H1 (cell line): ENCODE data around the gene CHI3L1. TPM values are rescaled to one million over a fixed set of nuclear protein-coding genes. Genes with fewer than 3 reads are reported as not detected.

Source experiments
- CTCF ChIA-PET: fragments of 300-600 bp; sonication (Branson Sonifier 250); formaldehyde crosslinking; loops from one replicate; lab custom pipeline; 2021; ENCODE audit not compliant: partially characterized antibody; lab: Charles Lee
- POLR2A ChIA-PET: fragments of 300-600 bp; sonication (Branson Sonifier 250); formaldehyde crosslinking; loops from one replicate; lab custom pipeline; 2021; ENCODE audit warnings: inconsistent platforms; ENCODE audit not compliant: partially characterized antibody; lab: Charles Lee
- DNase-seq, 2 experiments: peaks; one replicate each; pipeline versions ENCODE4 v3.0.0 to v3.0.0-alpha.2; 2010 to 2022; ENCODE audit warnings: low spot score in 2 of 2, low read depth in 1 of 2, mixed read lengths in 1 of 2
- FAIRE-seq: peaks from 2 replicates; lab custom pipeline; 2011; peaks lifted over from hg19 to GRCh38; lab: Jason Lieb, UNC
- H2AFZ ChIP-seq: 2 replicates; pipeline ENCODE4 v1.8.1; 2012; ENCODE audit warnings: low read length, inconsistent platforms
- H2AK5ac ChIP-seq: 2 replicates; pipeline ENCODE4 v1.6.1; 2013; ENCODE audit warnings: low read depth, low read length
- H2BK120ac ChIP-seq: replicated peaks from 2 replicates; pipeline ENCODE3; 2013; ENCODE audit warnings: low read depth, low read length, inconsistent platforms
- H2BK12ac ChIP-seq: 2 replicates; pipeline ENCODE4 v1.6.1; 2013; ENCODE audit warnings: low read depth, low read length
- H2BK15ac ChIP-seq: 2 replicates; pipeline ENCODE4 v1.6.1; 2013; ENCODE audit warnings: low read length
- H2BK20ac ChIP-seq: 2 replicates; pipeline ENCODE4 v1.6.1; 2013; ENCODE audit warnings: low read length
- H2BK5ac ChIP-seq: 2 replicates; pipeline ENCODE4 v1.6.1; 2013; ENCODE audit warnings: low read depth, low read length
- H3K14ac ChIP-seq: 2 replicates; pipeline ENCODE4 v1.6.1; 2013; ENCODE audit warnings: inconsistent platforms; ENCODE audit not compliant: insufficient read length
- H3K18ac ChIP-seq: 2 replicates; pipeline ENCODE4 v1.6.1; 2013; ENCODE audit warnings: low read length; ENCODE audit errors: extremely low read depth
- H3K23ac ChIP-seq: 2 replicates; pipeline ENCODE4 v1.6.1; 2013; ENCODE audit warnings: inconsistent platforms; ENCODE audit not compliant: insufficient read length
- H3K23me2 ChIP-seq: 2 replicates; pipeline ENCODE4 v1.6.1; 2013; ENCODE audit warnings: low read depth, low read length
- H3K27ac ChIP-seq: 2 replicates; pipeline ENCODE4 v1.6.1; 2011; ENCODE audit warnings: low read depth, low read length, inconsistent platforms
- H3K27me3 ChIP-seq, 4 experiments: replicated peaks in 1 of 4; 1 replicate in 1 of 4; 2 replicates in 3 of 4; pipeline versions ENCODE4 v1.6.1 to v1.8.1; 2011 to 2013; ENCODE audit warnings: low read length in 3 of 4, mild to moderate bottlenecking in 3 of 4, inconsistent platforms in 2 of 4, mixed read lengths in 2 of 4, moderate library complexity in 1 of 4; ENCODE audit not compliant: control insufficient read depth in 3 of 4, insufficient read depth in 3 of 4; ENCODE audit errors: extremely low read depth in 1 of 4
- H3K36me3 ChIP-seq, 4 experiments: 2 replicates each; pipeline versions ENCODE4 v1.6.1 to v1.8.1; 2011 to 2013; ENCODE audit warnings: mild to moderate bottlenecking in 4 of 4, low read length in 3 of 4, moderate library complexity in 2 of 4, control low read depth in 1 of 4, inconsistent platforms in 1 of 4; ENCODE audit not compliant: insufficient read depth in 4 of 4, control insufficient read depth in 2 of 4
- H3K4ac ChIP-seq: replicated peaks from 2 replicates; pipeline ENCODE3; 2013; ENCODE audit warnings: low read length, low read depth, mixed read lengths, inconsistent platforms; ENCODE audit not compliant: insufficient read length
- H3K4me1 ChIP-seq, 4 experiments: replicated peaks in 1 of 4; 1 replicate in 1 of 4; 2 replicates in 3 of 4; pipeline versions ENCODE4 v1.6.1 to v1.8.1; 2011 to 2013; ENCODE audit warnings: low read length in 3 of 4, inconsistent platforms in 2 of 4, mixed read lengths in 1 of 4; ENCODE audit not compliant: insufficient read depth in 4 of 4, control insufficient read depth in 3 of 4
- H3K4me2 ChIP-seq, 2 experiments: 2 replicates each; pipeline versions ENCODE4 v1.6.1 to v1.8.1; 2011 to 2013; ENCODE audit warnings: low read depth in 2 of 2, low read length in 2 of 2, control low read depth in 1 of 2, inconsistent platforms in 1 of 2, mild to moderate bottlenecking in 1 of 2; ENCODE audit not compliant: insufficient read depth in 1 of 2
- H3K4me3 ChIP-seq, 4 experiments: fragments of 200-600, 300-600 bp in 1 of 4; sonication (generic), shearing (Covaris generic), sonication (Bioruptor Twin) in 1 of 4; 2 replicates each; pipeline versions ENCODE4 v1.5.1 to v1.8.1; 2011 to 2016; ENCODE audit warnings: low read length in 4 of 4, low read depth in 3 of 4, control low read depth in 2 of 4, inconsistent platforms in 2 of 4, mild to moderate bottlenecking in 2 of 4, mixed read lengths in 1 of 4, moderate library complexity in 1 of 4; ENCODE audit not compliant: insufficient read depth in 2 of 4; ENCODE audit errors: extremely low read depth in 1 of 4
- H3K56ac ChIP-seq: replicated peaks from 2 replicates; pipeline ENCODE3; 2013; ENCODE audit warnings: low read depth, mild to moderate bottlenecking, mixed read lengths, low read length, inconsistent platforms; ENCODE audit not compliant: insufficient read length
- H3K79me1 ChIP-seq: 2 replicates; pipeline ENCODE4 v1.6.1; 2013; ENCODE audit warnings: low read depth, low read length, control low read depth
- H3K79me2 ChIP-seq, 2 experiments: 2 replicates each; pipeline versions ENCODE4 v1.6.1 to v1.8.1; 2012 to 2013; ENCODE audit warnings: low read length in 2 of 2, mild to moderate bottlenecking in 2 of 2, inconsistent platforms in 1 of 2; ENCODE audit not compliant: insufficient read depth in 2 of 2, control insufficient read depth in 1 of 2
- H3K9ac ChIP-seq, 4 experiments: replicated peaks in 1 of 4; 1 replicate in 1 of 4; 2 replicates in 3 of 4; pipeline versions ENCODE4 v1.6.1 to v1.8.1; 2011 to 2013; ENCODE audit warnings: low read depth in 3 of 4, low read length in 3 of 4, control low read depth in 2 of 4, mild to moderate bottlenecking in 2 of 4, moderate library complexity in 2 of 4, inconsistent platforms in 1 of 4; ENCODE audit errors: extremely low read depth in 1 of 4
- H3K9me3 ChIP-seq, 2 experiments: 2 replicates each; pipeline versions ENCODE4 v1.6.1 to v1.8.1; 2012 to 2013; ENCODE audit warnings: mild to moderate bottlenecking in 2 of 2, moderate library complexity in 2 of 2, control low read depth in 1 of 2, inconsistent platforms in 1 of 2, low read depth in 1 of 2, low read length in 1 of 2, mixed read lengths in 1 of 2; ENCODE audit not compliant: insufficient read depth in 2 of 2
- H4K20me1 ChIP-seq, 2 experiments: replicated peaks in 1 of 2; 2 replicates each; pipeline versions ENCODE3 to v1.8.1; 2011 to 2013; ENCODE audit warnings: inconsistent platforms in 2 of 2, low read length in 2 of 2, mild to moderate bottlenecking in 1 of 2; ENCODE audit not compliant: insufficient read depth in 2 of 2, control insufficient read depth in 1 of 2
- H4K5ac ChIP-seq: 2 replicates; pipeline ENCODE4 v1.6.1; 2013; ENCODE audit warnings: low read length, low read depth, mixed read lengths, inconsistent platforms; ENCODE audit not compliant: insufficient read length
- H4K8ac ChIP-seq: 2 replicates; pipeline ENCODE4 v1.8.0; 2013; ENCODE audit warnings: mild to moderate bottlenecking, moderate library complexity, low read length, inconsistent platforms; ENCODE audit not compliant: insufficient read depth; ENCODE audit errors: extremely low read depth
- H4K91ac ChIP-seq: replicated peaks from 2 replicates; pipeline ENCODE3; 2013; ENCODE audit warnings: low read length, mixed read lengths, inconsistent platforms; ENCODE audit not compliant: insufficient read length
- ASH2L ChIP-seq: fragments of 200-600, 300-600 bp; sonication (generic); IDR thresholded peaks from one replicate; pipeline ENCODE4 v1.7.1; 2017; ENCODE audit warnings: low read length
- BACH1 ChIP-seq: IDR thresholded peaks from 2 replicates; pipeline ENCODE4 v1.6.1; 2012; ENCODE audit warnings: low read length, improper control_type of control experiment
- BRCA1 ChIP-seq: IDR thresholded peaks from 2 replicates; pipeline ENCODE4 v1.6.1; 2012; ENCODE audit warnings: low read depth, low read length, improper control_type of control experiment
- CBX8 ChIP-seq: fragments of 300-800, 300-1000 bp; sonication (generic); IDR thresholded peaks from 2 replicates; pipeline ENCODE4 v1.7.1; 2016; ENCODE audit warnings: low read depth, low read length, borderline replicate concordance
- EGR1 ChIP-seq: IDR thresholded peaks from 2 replicates; pipeline ENCODE4 v1.6.1; 2011; ENCODE audit warnings: low read depth, low read length, borderline replicate concordance
- JUND ChIP-seq: IDR thresholded peaks from 2 replicates; pipeline ENCODE4 v1.6.1; 2011; ENCODE audit warnings: mild to moderate bottlenecking, improper control_type of control experiment, low read length
- NRF1 ChIP-seq: IDR thresholded peaks from 2 replicates; pipeline ENCODE4 v1.6.1; 2011; ENCODE audit warnings: mild to moderate bottlenecking, low read depth, low read length, improper control_type of control experiment
- POLR2A ChIP-seq, 2 experiments: IDR thresholded peaks; 1 replicate in 1 of 2; 2 replicates in 1 of 2; pipeline ENCODE4 v1.6.1; 2011; ENCODE audit warnings: low read depth in 2 of 2, low read length in 2 of 2, mild to moderate bottlenecking in 2 of 2; ENCODE audit errors: control extremely low read depth in 1 of 2
- POU5F1 ChIP-seq: IDR thresholded peaks from 2 replicates; pipeline ENCODE4 v1.6.1; 2011; ENCODE audit warnings: low read depth, mild to moderate bottlenecking, low read length, moderate library complexity
- RAD21 ChIP-seq, 2 experiments: IDR thresholded peaks in 1 of 2; conservative IDR thresholded peaks in 1 of 2; 2 replicates each; pipeline ENCODE4 v1.6.1; 2011; ENCODE audit warnings: low read depth in 2 of 2, low read length in 2 of 2, improper control_type of control experiment in 1 of 2, inconsistent platforms in 1 of 2, mild to moderate bottlenecking in 1 of 2, moderate library complexity in 1 of 2
- SIN3A ChIP-seq, 2 experiments: IDR thresholded peaks in 1 of 2; conservative IDR thresholded peaks in 1 of 2; 2 replicates each; pipeline ENCODE4 v1.6.1; 2011 to 2012; ENCODE audit warnings: low read length in 2 of 2, improper control_type of control experiment in 1 of 2, low read depth in 1 of 2, mild to moderate bottlenecking in 1 of 2
- SIRT6 ChIP-seq: IDR thresholded peaks from one replicate; pipeline ENCODE4 v1.7.1; 2012; ENCODE audit warnings: low read length, inconsistent platforms
- TAF7 ChIP-seq: optimal IDR thresholded peaks from 2 replicates; pipeline ENCODE3; 2011; ENCODE audit warnings: low read depth, mild to moderate bottlenecking, inconsistent platforms, low read length, moderate library complexity, borderline replicate concordance
- TBP ChIP-seq: IDR thresholded peaks from 2 replicates; pipeline ENCODE4 v1.6.1; 2011; ENCODE audit warnings: low read depth, low read length, improper control_type of control experiment
- YY1 ChIP-seq: IDR thresholded peaks from 2 replicates; pipeline ENCODE4 v1.6.1; 2011; ENCODE audit warnings: low read depth, mild to moderate bottlenecking, low read length
- ZNF274 ChIP-seq: IDR thresholded peaks from 2 replicates; pipeline ENCODE4 v1.7.0; 2012; ENCODE audit warnings: low read length, borderline replicate concordance; ENCODE audit errors: extremely low read depth
- WGBS, 2 experiments: shearing (Covaris generic) in 1 of 2; methylation state at CpG; one replicate each; pipeline versions ENCODE4 v1.1.6 to v1.1.7; 2013 to 2015; ENCODE audit warnings: low lambda C conversion rate in 2 of 2, mixed read lengths in 2 of 2, inconsistent platforms in 1 of 2, low coverage in 1 of 2, missing lambda C conversion rate in 1 of 2; ENCODE audit not compliant: insufficient replicate concordance in 2 of 2, insufficient coverage in 1 of 2, insufficient read length in 1 of 2; ENCODE audit errors: extremely low coverage in 1 of 2, missing lambda C conversion rate in 1 of 2; 5-methylcytosine and 5-hydroxymethylcytosine counted together
- polyA plus RNA-seq, 7 experiments: library from polyadenylated mRNA; depleted of rRNA in 3 of 7; stranded (reverse) in 5 of 7; unstranded in 2 of 7; fragments of >200 nt in 5 of 7; fragments of 200-250 nt in 2 of 7; gene quantifications; 1 replicate in 5 of 7; 2 replicates in 1 of 7; 4 replicates in 1 of 7; pipeline versions ENCODE4 v1.2.1 to v1.2.3, GENCODE V29; 2011 to 2013; ENCODE audit warnings: missing spikeins in 2 of 7, mixed read lengths in 2 of 7
- total RNA-seq: library from RNA; stranded (reverse); fragmentation: NEBNext Ultra II Directional; extraction: Animal tissue kit (Norgen Biotek cat#: 25700); gene quantifications from 2 replicates; pipeline ENCODE4 v1.2.1, GENCODE V29; 2021

Gene CHI3L1
- total and polyA plus RNA-seq, 2 of the 8 experiments (the other 6 are each of a cell fraction or from before 2014, with no cell fraction given), result 1.0 TPM; not detected in 1

DNA sequence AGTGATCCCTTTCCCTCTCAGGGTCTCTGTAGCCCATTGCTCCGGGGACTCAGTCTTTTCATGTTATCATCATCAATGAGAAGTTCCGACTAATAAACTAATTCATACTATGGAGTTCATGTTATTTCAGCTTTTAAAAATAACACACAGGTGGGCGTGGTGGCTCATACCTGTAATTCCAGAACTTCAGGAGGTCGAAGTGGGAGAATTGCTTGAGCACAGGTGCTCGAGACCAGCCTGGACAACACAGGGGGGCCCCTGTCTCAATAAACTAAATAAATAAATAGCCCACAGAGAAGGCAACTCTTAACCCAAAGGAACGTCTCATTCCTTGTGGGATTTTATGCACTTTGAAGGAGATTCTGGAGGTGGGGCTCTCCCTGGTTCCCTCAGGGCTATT is 25.3 kb downstream of the CHI3L1 start:
- Histone ChIP-seq H3K27ac (no peak overlapping the region), H3K27me3 (no peaks in the 10 kb centered on the region; a peak in 1 of 7 replicates), H4K20me1 (no peaks in the 10 kb centered on the region), H3K23me2 (no peaks in the 10 kb centered on the region), H3K36me3 (no peaks in the 10 kb centered on the region), H3K9ac (no peak overlapping the region), H2AFZ (no peak overlapping the region), H3K56ac (no peak overlapping the region), H3K14ac (no peak overlapping the region), H4K5ac (no peak overlapping the region), H3K4me2 (no peak overlapping the region), H4K91ac (no peak overlapping the region), H2BK120ac (no peak overlapping the region), H3K4me3 (no peak overlapping the region), H2BK12ac (no peak overlapping the region), H2BK20ac (no peak overlapping the region), H2AK5ac (no peak overlapping the region), H3K4ac (no peak overlapping the region), H3K18ac (no peak overlapping the region), H4K8ac (no peak overlapping the region), H2BK15ac (no peak overlapping the region), H3K79me2 (no peaks in the 10 kb centered on the region), H3K4me1 (no peaks in the 10 kb centered on the region), H3K23ac (no peak overlapping the region), H3K79me1 (no peaks in the 10 kb centered on the region), H3K9me3 (no peaks in the 10 kb centered on the region; a peak in 1 of 4 replicates), H2BK5ac (no peak overlapping the region)
- ChIA-PET CTCF (interaction anchor here (0.5 to 16.8 kb wide), 9 partner anchors 9 to 589 kb away, joined by 3 to 511 read pairs (median 4); partner anchors contain the start of gene ADORA1), POLR2A (no interaction called here)
- FAIRE-seq, result no peak
- WGBS, 2 experiments, result 91% methylated on average over 6 of the region's 6 CpGs; no CpG with 5 or more reads in 1 of the 2 experiments
- DNase-seq, result no peak
- TF ChIP-seq JUND, result no peak
- no peak for TF ChIP-seq ZNF274
- TF ChIP-seq POLR2A (IDR thresholded peaks at IDR 0.05; ENCODE audit: control extremely low read depth in 1 of 2, low read depth in 2 of 2, low read length in 2 of 2), result no peak
- no peak for TF ChIP-seq POU5F1
- no peak for TF ChIP-seq RAD21 (IDR thresholded peaks at IDR 0.05 in 1 of 2, conservative IDR thresholded peaks at IDR 0.05 in 1 of 2; ENCODE audit: low read depth in 2 of 2, low read length in 2 of 2)
- TF ChIP-seq SIRT6, result no peak
- TF ChIP-seq EGR1, result no peak
- TF ChIP-seq TAF7, result no peak
- no peak for TF ChIP-seq YY1
- TF ChIP-seq TBP, result no peak
- TF ChIP-seq BRCA1, result no peak
- no peak for TF ChIP-seq BACH1
- no peak for TF ChIP-seq SIN3A (conservative IDR thresholded peaks at IDR 0.05 in 1 of 2, IDR thresholded peaks at IDR 0.05 in 1 of 2; ENCODE audit: low read depth in 1 of 2, low read length in 2 of 2)
- no peak for TF ChIP-seq NRF1
- no peak for TF ChIP-seq ASH2L
- TF ChIP-seq CBX8, result no peak
